ENCODE measurements around the gene MPND. TPM values are rescaled to one million over a fixed set of nuclear protein-coding genes. Genes with fewer than 3 reads are reported as not detected.

MPND gene, protein sequence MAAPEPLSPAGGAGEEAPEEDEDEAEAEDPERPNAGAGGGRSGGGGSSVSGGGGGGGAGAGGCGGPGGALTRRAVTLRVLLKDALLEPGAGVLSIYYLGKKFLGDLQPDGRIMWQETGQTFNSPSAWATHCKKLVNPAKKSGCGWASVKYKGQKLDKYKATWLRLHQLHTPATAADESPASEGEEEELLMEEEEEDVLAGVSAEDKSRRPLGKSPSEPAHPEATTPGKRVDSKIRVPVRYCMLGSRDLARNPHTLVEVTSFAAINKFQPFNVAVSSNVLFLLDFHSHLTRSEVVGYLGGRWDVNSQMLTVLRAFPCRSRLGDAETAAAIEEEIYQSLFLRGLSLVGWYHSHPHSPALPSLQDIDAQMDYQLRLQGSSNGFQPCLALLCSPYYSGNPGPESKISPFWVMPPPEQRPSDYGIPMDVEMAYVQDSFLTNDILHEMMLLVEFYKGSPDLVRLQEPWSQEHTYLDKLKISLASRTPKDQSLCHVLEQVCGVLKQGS
- total RNA-seq: 10 to 100 TPM in 2 of 5 donors, 1 to 10 TPM in 3; 2.2 to 24.5 (median 8.3) TPM
- 10 to 100 TPM; 20.4 to 25.0 (median 22.0) TPM for polyA plus RNA-seq
- long read RNA-seq, donor 1, partial matches to known transcripts: 0 of 1 reads
- long read RNA-seq, donor 1, other reads (novel, unspliced or antisense): 0 of 1 reads
- long read RNA-seq, donor 2, partial matches to known transcripts: 0 of 3 reads
- long read RNA-seq, donor 2, other reads (novel, unspliced or antisense): 0 of 3 reads
- long read RNA-seq, donor 3, partial matches to known transcripts: 0 of 1 reads
- long read RNA-seq, donor 3, other reads (novel, unspliced or antisense): 0 of 1 reads
- long read RNA-seq, donor 4: 0 reads
- long read RNA-seq, donor 5, partial matches to known transcripts: 0 of 2 reads
- long read RNA-seq, donor 5, other reads (novel, unspliced or antisense): 0 of 2 reads
- long read RNA-seq, donor 6, transcript MPND-207 (13 exons, 1,611 nt): major isoform, 7 of 13 reads
- long read RNA-seq, donor 6, partial matches to known transcripts: 5 of 13 reads
- long read RNA-seq, donor 6, other reads (novel, unspliced or antisense): 0 of 13 reads
- long read RNA-seq, donor 7, partial matches to known transcripts: 0 of 1 reads
- long read RNA-seq, donor 7, other reads (novel, unspliced or antisense): 0 of 1 reads
- long read RNA-seq, donor 8, partial matches to known transcripts: 0 of 1 reads
- long read RNA-seq, donor 8, other reads (novel, unspliced or antisense): 0 of 1 reads
- long read RNA-seq, donor 9, partial matches to known transcripts: 0 of 3 reads
- long read RNA-seq, donor 9, other reads (novel, unspliced or antisense): 0 of 3 reads
- long read RNA-seq, donor 10, partial matches to known transcripts: 0 of 2 reads
- long read RNA-seq, donor 10, other reads (novel, unspliced or antisense): 0 of 2 reads

DNA sequence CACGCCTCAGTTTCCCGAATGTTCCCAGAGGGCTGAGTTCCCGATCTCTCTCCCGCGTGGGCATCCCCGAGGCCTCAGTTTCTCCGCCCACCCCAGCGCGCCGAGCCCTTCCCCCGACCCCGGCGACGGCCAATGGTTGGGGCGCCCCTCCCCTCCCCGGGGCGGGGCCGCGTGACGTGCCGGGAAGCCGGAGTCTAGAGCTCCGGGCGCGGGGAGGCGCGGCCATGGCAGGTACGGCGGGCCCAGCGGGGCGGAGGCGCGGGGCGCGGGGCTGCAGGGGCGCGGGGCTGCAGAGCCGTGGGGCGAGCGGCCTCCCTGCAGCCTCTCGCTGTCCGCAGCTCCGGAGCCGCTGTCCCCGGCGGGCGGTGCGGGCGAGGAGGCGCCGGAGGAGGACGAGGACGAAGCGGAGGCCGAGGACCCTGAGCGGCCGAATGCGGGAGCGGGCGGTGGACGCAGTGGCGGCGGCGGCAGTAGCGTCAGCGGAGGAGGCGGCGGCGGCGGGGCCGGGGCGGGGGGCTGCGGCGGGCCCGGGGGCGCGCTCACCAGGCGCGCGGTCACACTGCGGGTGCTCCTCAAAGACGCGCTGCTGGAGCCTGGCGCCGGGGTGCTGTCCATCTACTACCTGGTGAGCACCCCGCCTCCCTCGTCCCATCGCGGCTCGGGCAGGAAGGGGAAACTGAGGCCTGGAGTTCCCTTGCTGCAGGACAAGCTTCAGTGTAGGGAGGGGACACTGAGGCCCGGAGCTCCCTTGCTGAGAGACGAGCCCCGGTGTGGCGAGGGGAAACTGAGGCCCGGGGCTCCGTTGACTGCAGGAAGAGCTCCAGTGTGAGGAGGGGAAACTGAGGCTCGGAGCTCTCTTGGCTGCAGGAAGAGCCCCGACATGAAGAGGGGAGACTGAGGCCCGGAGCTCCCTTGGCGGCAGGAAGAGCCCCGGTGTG, at the start of gene MPND:
TSS of gene MPND (plus strand) at position 193 of the 938 bp plus-strand sequence. CDS start at position 225, 32 bp downstream.
- H3K27me3 ChIP-seq: no peaks in the 10 kb centered on the region
- intact Hi-C loops (cut with DNase I; ENCODE audit: low total_unique reads): no loop called here
- TF ChIP-seq POLR2A (IDR thresholded peaks at IDR 0.05) (no peak), EP300 (IDR thresholded peaks at IDR 0.05) (no peak), POLR2AphosphoS5 (IDR thresholded peaks at IDR 0.05) (peak; percentile 74 to 86 (median 75))
- TF ChIP-seq, protein P1, sequence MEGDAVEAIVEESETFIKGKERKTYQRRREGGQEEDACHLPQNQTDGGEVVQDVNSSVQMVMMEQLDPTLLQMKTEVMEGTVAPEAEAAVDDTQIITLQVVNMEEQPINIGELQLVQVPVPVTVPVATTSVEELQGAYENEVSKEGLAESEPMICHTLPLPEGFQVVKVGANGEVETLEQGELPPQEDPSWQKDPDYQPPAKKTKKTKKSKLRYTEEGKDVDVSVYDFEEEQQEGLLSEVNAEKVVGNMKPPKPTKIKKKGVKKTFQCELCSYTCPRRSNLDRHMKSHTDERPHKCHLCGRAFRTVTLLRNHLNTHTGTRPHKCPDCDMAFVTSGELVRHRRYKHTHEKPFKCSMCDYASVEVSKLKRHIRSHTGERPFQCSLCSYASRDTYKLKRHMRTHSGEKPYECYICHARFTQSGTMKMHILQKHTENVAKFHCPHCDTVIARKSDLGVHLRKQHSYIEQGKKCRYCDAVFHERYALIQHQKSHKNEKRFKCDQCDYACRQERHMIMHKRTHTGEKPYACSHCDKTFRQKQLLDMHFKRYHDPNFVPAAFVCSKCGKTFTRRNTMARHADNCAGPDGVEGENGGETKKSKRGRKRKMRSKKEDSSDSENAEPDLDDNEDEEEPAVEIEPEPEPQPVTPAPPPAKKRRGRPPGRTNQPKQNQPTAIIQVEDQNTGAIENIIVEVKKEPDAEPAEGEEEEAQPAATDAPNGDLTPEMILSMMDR (IDR thresholded peaks at IDR 0.05): no peak
- peak; percentile 95 to 97 for DNase-seq
- WGBS, 5 donors: 5 to 17% (median 5%) methylated on average over 27 to 100 of the region's 101 CpGs
- peak within 1 kb of the TSS; percentile 95 to 96 (median 96) for H3K27ac ChIP-seq
- peaks cover 10 to 34% (median 30%) of the 10 kb centered on the region in 4 donors for H3K4me1 ChIP-seq
- no peaks in the 10 kb centered on the region for H3K9me3 ChIP-seq
- peaks cover 3 to 29% (median 18%) of the 10 kb centered on the region in 4 donors for H3K36me3 ChIP-seq
- peak within 1 kb of the TSS; percentile 63 to 85 (median 76) for H3K4me3 ChIP-seq

- intact Hi-C loops (cut with DNase I; ENCODE audit: low total_unique reads): no loop called here
- no peak for DNase-seq
- 25 to 42% (median 32%) methylated on average over 8 to 10 of the region's 10 CpGs for WGBS, 5 donors
- TF ChIP-seq, protein P1 (IDR thresholded peaks at IDR 0.05): no peak
- TF ChIP-seq EP300 (IDR thresholded peaks at IDR 0.05) (no peak), POLR2A (IDR thresholded peaks at IDR 0.05) (no peak), POLR2AphosphoS5 (IDR thresholded peaks at IDR 0.05) (no peak)
- Histone ChIP-seq H3K27me3 (peaks cover 0 to 68% (median 4%) of the 10 kb centered on the region in 3 donors), H3K27ac (no peak overlapping the region), H3K9me3 (no peaks in the 10 kb centered on the region), H3K4me1 (peaks cover 0 to 6% (median 0%) of the 10 kb centered on the region in 4 donors), H3K36me3 (no peaks in the 10 kb centered on the region), H3K4me3 (no peak overlapping the region)
Observed at GRCh38 chr19:4294389-4294788, 49.0 kb upstream of the MPND start.

GRCh38 chr19:4295972-4296771, 47.2 kb upstream of the MPND start:
- Histone ChIP-seq H3K27me3 (peaks cover 0 to 51% (median 4%) of the 10 kb centered on the region in 3 donors), H3K36me3 (no peaks in the 10 kb centered on the region), H3K27ac (no peak overlapping the region), H3K4me3 (no peak overlapping the region), H3K4me1 (peaks cover 0 to 6% (median 0%) of the 10 kb centered on the region in 4 donors), H3K9me3 (no peaks in the 10 kb centered on the region)
- WGBS, 5 donors: 33 to 45% (median 39%) methylated on average over 12 to 14 of the region's 14 CpGs
- TF ChIP-seq POLR2A (IDR thresholded peaks at IDR 0.05) (no peak), POLR2AphosphoS5 (IDR thresholded peaks at IDR 0.05) (no peak), EP300 (IDR thresholded peaks at IDR 0.05) (no peak)
- TF ChIP-seq, protein P1 (IDR thresholded peaks at IDR 0.05): no peak
- intact Hi-C loops (cut with DNase I; ENCODE audit: low total_unique reads): no loop called here
- DNase-seq: peak; percentile 38 to 71

All from stomach (tissue), 19 donors.